NK-92 treated with Interleukin-12 subunit alpha and Interleukin-12 subunit beta, amount 100 ng/mL, for 24 hours (cell line): ENCODE measurements around the gene SPEM1.

Source experiments
- DNase-seq: peaks from one replicate; lab custom pipeline; 2025; lab: John Stamatoyannopoulos, UW

SPEM1 gene

GRCh38 chr17:7440113-7440833 lies 20.1 kb downstream of the SPEM1 start:
- DNase-seq, result no peak

GRCh38 chr17:7440834-7441195 lies 20.7 kb downstream of the SPEM1 start:
- DNase-seq, result no peak

GRCh38 chr17:7441266-7441665 lies 21.1 kb downstream of the SPEM1 start:
- DNase-seq, result no peak

- no peak for DNase-seq
Observed at GRCh38 chr17:7442142-7442541, 22.0 kb downstream of the SPEM1 start.

GRCh38 chr17:7443499-7444485 lies 23.7 kb downstream of the SPEM1 start:
- DNase-seq, result no peak

GRCh38 chr17:7444682-7445618 lies 24.8 kb downstream of the SPEM1 start, which contains the start of gene CHRNB1:
CHRNB1 (plus strand) TSS chr17:7445061; CDS start chr17:7445128, 67 bp downstream.
- no peak for DNase-seq

- DNase-seq, result no peak
Observed at GRCh38 chr17:7445619-7445968, 25.5 kb downstream of the SPEM1 start.

- DNase-seq, result no peak
Observed at GRCh38 chr17:7448461-7448860, 28.3 kb downstream of the SPEM1 start.

GRCh38 chr17:7459961-7460545 lies 39.9 kb downstream of the SPEM1 start:
- no peak for DNase-seq

GRCh38 chr17:7460850-7461660 lies 40.9 kb downstream of the SPEM1 start:
- DNase-seq, result no peak

- no peak for DNase-seq
Observed at GRCh38 chr17:7462474-7463371, 42.6 kb downstream of the SPEM1 start.

- no peak for DNase-seq
Observed at GRCh38 chr17:7463372-7463846, 43.3 kb downstream of the SPEM1 start.

- no peak for DNase-seq
Observed at GRCh38 chr17:7464081-7464480, 44.0 kb downstream of the SPEM1 start.

- DNase-seq, result no peak
Observed at GRCh38 chr17:7465597-7466275, 45.6 kb downstream of the SPEM1 start.

GRCh38 chr17:7466318-7466638 lies 46.2 kb downstream of the SPEM1 start:
- DNase-seq, result no peak

GRCh38 chr17:7466639-7467341 lies 46.7 kb downstream of the SPEM1 start:
- DNase-seq, result no peak

GRCh38 chr17:7467498-7467897 lies 47.4 kb downstream of the SPEM1 start:
- DNase-seq, result no peak

GRCh38 chr17:7468290-7468689 lies 48.2 kb downstream of the SPEM1 start:
- no peak for DNase-seq
